RWPE2 (cell line): ENCODE results near the gene CNOT6.

Experiments used
- ATAC-seq: fragments of 200-7000 bp; cut with Tn5 transposase; 3 replicates; pipeline ENCODE4 v1.9.1; 2021; ENCODE audit warnings: low read depth
- DNase-seq: peaks from one replicate; pipeline ENCODE4 v3.0.0-alpha.2; 2020; ENCODE audit warnings: low spot score
- H3K27ac ChIP-seq: fragments of 450-650 bp; 2 replicates; pipeline ENCODE4 v1.5.1; 2017; ENCODE audit warnings: mild to moderate bottlenecking; ENCODE audit not compliant: poor library complexity, severe bottlenecking
- H3K27me3 ChIP-seq: fragments of 250-450 bp; sonication (Bioruptor Pico); 2 replicates; pipeline ENCODE4 v1.5.1; 2021; ENCODE audit warnings: mild to moderate bottlenecking, moderate library complexity; ENCODE audit not compliant: insufficient read depth, poor library complexity, severe bottlenecking
- H3K36me3 ChIP-seq: fragments of 250-450 bp; sonication (Bioruptor Pico); 2 replicates; pipeline ENCODE4 v1.5.1; 2020; ENCODE audit warnings: low read depth, mild to moderate bottlenecking, moderate library complexity
- H3K4me1 ChIP-seq: fragments of 250-450 bp; sonication (Bioruptor Pico); 2 replicates; pipeline ENCODE4 v1.5.1; 2021; ENCODE audit warnings: mild to moderate bottlenecking, moderate library complexity; ENCODE audit not compliant: insufficient read depth, poor library complexity, severe bottlenecking
- H3K4me3 ChIP-seq: fragments of 250-450 bp; sonication (Bioruptor Pico); 2 replicates; pipeline ENCODE4 v1.5.1; 2021; ENCODE audit warnings: mild to moderate bottlenecking, moderate library complexity; ENCODE audit not compliant: severe bottlenecking
- H3K9me3 ChIP-seq: fragments of 250-450 bp; sonication (Bioruptor Pico); 2 replicates; pipeline ENCODE4 v1.5.1; 2021; ENCODE audit warnings: mild to moderate bottlenecking, moderate library complexity; ENCODE audit not compliant: severe bottlenecking
- CTCF ChIP-seq: fragments of 450-650 bp; IDR thresholded peaks from one replicate; pipeline ENCODE4 v1.5.1; 2017; ENCODE audit warnings: mild to moderate bottlenecking, moderate library complexity; ENCODE audit not compliant: poor library complexity, severe bottlenecking

The CNOT6 gene

GRCh38 chr5:180598797-180599589 lies 104.8 kb downstream of the CNOT6 start:
- H3K27ac ChIP-seq: no peak overlapping the region
- H3K9me3 ChIP-seq: no peaks in the 10 kb centered on the region
- H3K36me3 ChIP-seq: no peaks in the 10 kb centered on the region
- no peak for ATAC-seq
- no peak overlapping the region for H3K4me3 ChIP-seq
- DNase-seq: no peak
- TF ChIP-seq CTCF: no peak
- H3K27me3 ChIP-seq: peaks cover under 1% of the 10 kb centered on the region
- no peaks in the 10 kb centered on the region for H3K4me1 ChIP-seq

- no peak overlapping the region for H3K27ac ChIP-seq
- DNase-seq (no peak), ATAC-seq (no peak)
- no peaks in the 10 kb centered on the region for H3K9me3 ChIP-seq
- H3K27me3 ChIP-seq: peaks cover 6% of the 10 kb centered on the region
- H3K4me1 ChIP-seq: no peaks in the 10 kb centered on the region
- no peak overlapping the region for H3K4me3 ChIP-seq
- no peaks in the 10 kb centered on the region for H3K36me3 ChIP-seq
- TF ChIP-seq CTCF: no peak
Measured at GRCh38 chr5:180599590-180599914, 105.4 kb downstream of the CNOT6 start.

GRCh38 chr5:180599981-180600553 lies 105.9 kb downstream of the CNOT6 start:
- no peak for ATAC-seq
- Histone ChIP-seq H3K4me1 (no peaks in the 10 kb centered on the region), H3K27me3 (peaks cover 11% of the 10 kb centered on the region), H3K36me3 (no peaks in the 10 kb centered on the region), H3K4me3 (no peak overlapping the region), H3K27ac (no peak overlapping the region), H3K9me3 (no peaks in the 10 kb centered on the region)
- no peak for TF ChIP-seq CTCF
- no peak for DNase-seq

DNA sequence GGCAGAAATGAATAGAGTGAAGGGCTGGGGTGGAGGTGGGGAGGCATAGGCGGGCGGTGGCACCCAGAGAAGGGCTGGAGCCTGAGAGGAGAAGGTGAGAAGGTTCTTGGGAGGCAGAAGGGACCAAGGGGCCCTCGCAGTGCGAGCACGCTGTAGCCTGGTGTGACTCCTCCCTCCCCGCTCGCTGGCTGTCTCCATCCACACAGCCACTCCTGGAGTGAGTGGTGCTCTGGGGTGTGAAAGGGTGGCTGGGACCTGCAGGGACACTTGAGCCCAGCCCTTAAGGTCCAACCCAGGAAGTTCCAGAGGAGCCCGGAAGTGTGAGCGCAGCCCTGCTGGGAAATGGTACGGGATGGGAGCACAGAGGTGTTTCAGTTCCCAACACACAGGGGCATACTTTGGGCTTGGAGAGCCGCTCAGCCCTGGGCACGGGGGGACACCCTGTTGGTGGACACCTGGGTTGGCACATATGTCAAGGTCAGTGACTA lies 106.4 kb downstream of the CNOT6 start:
- no peak for ATAC-seq
- DNase-seq: peak; percentile 58

More for the DNA sequence above, 106.4 kb downstream of the CNOT6 start:
- Histone ChIP-seq H3K27ac (no peak overlapping the region), H3K4me1 (no peaks in the 10 kb centered on the region), H3K36me3 (no peaks in the 10 kb centered on the region), H3K27me3 (peaks cover 16% of the 10 kb centered on the region), H3K9me3 (no peaks in the 10 kb centered on the region), H3K4me3 (no peak overlapping the region)
- TF ChIP-seq CTCF: no peak
